Activated naive CD4-positive, alpha-beta T cell treated with anti-CD3 and anti-CD28 coated beads for 36 hours (primary cell): ENCODE data around the gene KRT82. TPM values are rescaled to one million over a fixed set of nuclear protein-coding genes. Genes with fewer than 3 reads are reported as not detected.

ENCODE experiments used
- CTCF ChIA-PET: fragments of 350-600 bp; sonication (Branson Sonifier 250); formaldehyde crosslinking; loops from one replicate; lab custom pipeline; 2021; ENCODE audit warnings: antibody characterized with exemption; lab: Charles Lee
- DNase-seq: peaks from one replicate; pipeline ENCODE4 v3.0.0-alpha.2; 2020
- H3K27ac Mint-ChIP-seq: one replicate; pipeline ENCODE4 v1.8.0; 2021; ENCODE audit warnings: mild to moderate bottlenecking, mixed read lengths
- H3K27me3 Mint-ChIP-seq: one replicate; pipeline ENCODE4 v1.8.0; 2021; ENCODE audit warnings: low read depth, mixed read lengths
- H3K36me3 Mint-ChIP-seq: one replicate; pipeline ENCODE4 v1.8.0; 2021; ENCODE audit warnings: low read depth, mixed read lengths
- H3K4me1 Mint-ChIP-seq: one replicate; pipeline ENCODE4 v1.8.0; 2021; ENCODE audit warnings: low read depth, mixed read lengths
- H3K4me3 Mint-ChIP-seq: one replicate; pipeline ENCODE4 v1.8.0; 2021; ENCODE audit warnings: mild to moderate bottlenecking, moderate library complexity, mixed read lengths
- H3K9me3 Mint-ChIP-seq: one replicate; pipeline ENCODE4 v1.8.0; 2021; ENCODE audit warnings: mixed read lengths
- intact Hi-C: fragments of 100-400 bp; cut with micrococcal nuclease; formaldehyde crosslinking; loops from one replicate; pipeline ENCODE4 v1.15.1; 2023
- total RNA-seq, 2 experiments: library from RNA; stranded (reverse); gene quantifications; one replicate each; pipeline ENCODE4 v1.2.3, GENCODE V29; 2021

KRT82 gene
- total RNA-seq, 2 experiments from 2014 or later, result not detected

DNA sequence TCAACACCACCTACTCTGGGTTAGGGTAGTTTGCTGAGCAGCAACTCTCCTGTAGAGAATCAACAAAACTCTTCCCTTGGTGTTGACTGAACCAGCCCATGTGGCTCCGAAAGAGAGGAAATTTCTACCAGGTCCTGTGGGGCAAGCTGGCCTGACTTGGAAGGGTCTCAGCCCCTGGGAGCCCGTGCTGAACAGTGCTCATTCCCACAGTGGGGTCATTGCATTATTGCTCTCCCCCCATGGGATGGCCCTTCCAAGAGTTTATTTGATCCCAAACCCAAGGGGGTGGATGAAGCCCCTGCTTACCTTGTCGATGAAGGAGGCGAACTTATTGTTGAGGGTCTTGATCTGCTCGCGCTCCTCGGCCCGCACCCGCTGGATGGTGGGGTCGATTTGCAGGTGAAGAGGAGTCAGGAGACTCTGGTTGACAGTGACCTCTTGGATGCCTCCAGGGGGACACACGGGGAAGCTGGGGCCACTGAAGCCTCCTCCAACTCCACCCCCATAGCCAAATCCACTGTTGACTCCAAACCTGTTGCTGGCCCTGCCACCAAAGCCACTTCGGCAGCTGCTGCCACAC is 27.5 kb upstream of the KRT82 start:
- Mint-ChIP-seq H3K4me1 (no peaks in the 10 kb centered on the region), H3K9me3 (no peaks in the 10 kb centered on the region), H3K27ac (no peak overlapping the region), H3K4me3 (no peak overlapping the region), H3K36me3 (no peaks in the 10 kb centered on the region), H3K27me3 (peaks cover 9% of the 10 kb centered on the region)
- CTCF ChIA-PET, result no interaction called here
- intact Hi-C loops, result no loop called here
- DNase-seq, result no peak

DNA sequence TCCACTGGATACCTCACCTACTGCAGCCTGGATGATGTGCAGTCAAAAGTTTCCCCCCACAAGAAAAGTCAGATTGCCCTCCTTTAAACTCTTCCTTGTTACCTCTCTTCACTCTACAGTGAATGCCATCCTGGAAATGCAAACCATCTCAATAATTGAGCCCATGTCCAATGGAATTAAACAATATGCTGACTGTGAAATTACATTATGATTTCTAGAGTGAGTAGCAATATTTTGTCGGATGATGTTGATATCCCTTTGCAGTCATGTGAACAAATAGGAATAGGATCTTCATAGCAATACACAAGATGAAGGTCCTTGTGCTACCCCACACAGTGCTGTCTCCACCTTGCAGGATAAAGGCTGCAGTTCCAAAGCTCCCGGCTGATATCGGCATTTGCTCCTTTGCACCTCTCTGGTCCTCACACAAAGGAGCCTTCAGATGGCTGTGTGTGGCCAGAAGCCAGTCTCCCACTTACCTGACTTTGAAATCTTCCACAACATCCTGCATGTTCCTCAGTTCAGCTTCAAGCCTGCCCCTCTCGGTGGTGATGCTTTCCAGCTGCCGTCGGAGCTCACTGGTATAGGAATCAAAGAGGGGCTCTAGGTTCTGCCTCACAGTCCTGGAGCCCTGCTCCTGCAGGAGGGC is 26.5 kb upstream of the KRT82 start:
- intact Hi-C loops, result no loop called here
- H3K36me3 Mint-ChIP-seq, result no peaks in the 10 kb centered on the region
- CTCF ChIA-PET, result no interaction called here
- no peak overlapping the region for H3K27ac Mint-ChIP-seq
- DNase-seq, result no peak
- no peaks in the 10 kb centered on the region for H3K4me1 Mint-ChIP-seq
- peaks cover 11% of the 10 kb centered on the region for H3K27me3 Mint-ChIP-seq
- no peak overlapping the region for H3K4me3 Mint-ChIP-seq
- no peaks in the 10 kb centered on the region for H3K9me3 Mint-ChIP-seq

DNA sequence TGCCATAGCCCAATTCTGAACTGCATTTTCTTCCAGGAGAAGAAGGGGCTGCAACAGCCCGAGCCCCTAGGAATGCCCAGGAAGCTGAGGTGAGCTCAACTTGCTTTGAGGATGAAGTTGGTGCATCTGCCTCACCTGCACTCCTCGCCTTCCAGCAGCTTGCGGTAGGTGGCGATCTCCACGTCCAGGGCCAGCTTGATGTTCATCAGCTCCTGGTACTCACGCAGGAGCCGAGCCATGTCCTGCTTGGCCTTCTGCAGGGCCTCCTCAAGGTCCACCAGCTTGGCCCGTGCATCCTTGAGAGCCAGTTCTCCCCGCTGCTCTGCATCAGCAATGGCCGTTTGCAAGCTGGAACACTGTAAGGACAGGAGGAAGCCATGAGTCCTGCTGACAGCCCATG is 22.0 kb upstream of the KRT82 start:
- Mint-ChIP-seq H3K4me3 (no peak overlapping the region), H3K27ac (no peak overlapping the region), H3K27me3 (peaks cover 10% of the 10 kb centered on the region), H3K36me3 (no peaks in the 10 kb centered on the region), H3K4me1 (no peaks in the 10 kb centered on the region), H3K9me3 (no peaks in the 10 kb centered on the region)
- intact Hi-C loops, result no loop called here
- no peak for DNase-seq
- CTCF ChIA-PET, result interaction anchor here (0.9 to 1.0 kb wide), 2 partner anchors 19 to 54 kb away, joined by 3 read pairs; no protein-coding TSS in a partner anchor

DNA sequence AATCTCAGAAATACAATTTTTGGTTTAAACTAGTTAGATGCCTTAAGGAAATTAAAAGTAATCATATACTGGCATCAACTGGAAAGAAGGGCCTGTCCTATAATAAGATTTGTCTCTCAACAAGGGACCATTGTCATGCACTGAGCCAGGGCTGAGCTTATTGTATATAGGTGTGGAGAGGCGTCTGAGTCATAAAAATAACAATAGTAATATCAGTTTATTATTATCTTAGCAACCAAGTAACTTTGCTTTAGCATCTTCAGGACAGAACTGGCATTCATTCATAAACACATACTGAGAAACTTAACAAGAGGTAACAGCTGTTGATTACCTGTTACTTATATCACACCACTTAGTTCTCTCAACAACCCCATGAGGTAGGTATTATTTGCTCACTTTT is 20.9 kb upstream of the KRT82 start:
- no peak for DNase-seq
- Mint-ChIP-seq H3K9me3 (no peaks in the 10 kb centered on the region), H3K27me3 (peaks cover 10% of the 10 kb centered on the region), H3K4me1 (no peaks in the 10 kb centered on the region), H3K4me3 (no peak overlapping the region), H3K27ac (no peak overlapping the region), H3K36me3 (no peaks in the 10 kb centered on the region)
- CTCF ChIA-PET, result interaction anchor here (0.6 to 1.0 kb wide), 2 partner anchors 53 to 441 kb away, joined by 3 read pairs; no protein-coding TSS in a partner anchor
- intact Hi-C loops, result no loop called here

DNA sequence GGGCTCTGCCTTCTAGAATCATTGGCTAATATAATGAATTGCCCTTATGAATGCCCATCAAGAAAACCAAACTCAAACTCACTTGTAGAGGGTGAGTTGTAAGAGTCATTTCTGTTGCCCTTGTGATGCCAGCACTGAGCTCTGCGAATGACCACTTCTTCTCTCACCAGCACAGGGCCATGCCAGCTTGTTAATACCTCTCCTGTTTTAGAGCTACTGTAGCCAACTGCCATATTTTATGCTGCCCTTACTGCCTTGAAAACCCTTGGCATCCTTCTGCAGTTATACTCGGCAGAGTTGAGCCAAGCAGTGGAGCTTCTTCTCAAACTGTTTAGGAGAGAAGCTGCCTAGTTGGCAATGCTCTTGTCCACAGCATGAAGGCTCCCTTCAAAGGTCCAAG is 19.9 kb upstream of the KRT82 start:
- Mint-ChIP-seq H3K9me3 (no peaks in the 10 kb centered on the region), H3K4me1 (no peaks in the 10 kb centered on the region), H3K27me3 (peaks cover 6% of the 10 kb centered on the region)

DNA sequence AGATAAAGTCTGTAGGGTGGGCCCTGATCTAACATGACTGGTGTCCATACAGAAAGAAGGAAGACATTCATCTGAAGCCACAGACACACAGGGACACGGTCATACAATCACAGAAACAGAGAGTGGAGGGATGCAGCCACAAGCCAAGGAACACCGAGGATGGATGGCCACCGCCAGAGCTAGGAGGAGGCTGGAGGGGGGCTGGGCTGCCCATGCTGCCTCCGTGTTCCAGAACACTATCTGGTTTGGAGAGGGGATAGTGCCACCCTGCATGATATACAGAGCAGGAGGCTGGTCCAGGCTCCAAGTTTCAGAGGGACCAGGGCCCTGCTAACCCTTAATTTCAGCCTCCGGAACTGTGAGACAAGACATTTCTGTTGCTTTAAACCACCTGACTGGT is 19.3 kb upstream of the KRT82 start:
- no peak overlapping the region for H3K27ac Mint-ChIP-seq
- CTCF ChIA-PET, result interaction anchor here (0.8 kb wide), 1 partner anchor 49 kb away, joined by 3 read pairs; the partner anchor contains the start of gene KRT6C
- intact Hi-C loops, result no loop called here
- H3K9me3 Mint-ChIP-seq, result no peaks in the 10 kb centered on the region
- no peak overlapping the region for H3K4me3 Mint-ChIP-seq
- no peaks in the 10 kb centered on the region for H3K36me3 Mint-ChIP-seq
- no peak for DNase-seq
- no peaks in the 10 kb centered on the region for H3K4me1 Mint-ChIP-seq
- H3K27me3 Mint-ChIP-seq, result peaks cover 4% of the 10 kb centered on the region

More for the DNA sequence above, 19.9 kb upstream of the KRT82 start:
- DNase-seq, result no peak
- Mint-ChIP-seq H3K4me3 (no peak overlapping the region), H3K27ac (no peak overlapping the region), H3K36me3 (no peaks in the 10 kb centered on the region)
- CTCF ChIA-PET, result interaction anchor here (0.8 kb wide), 1 partner anchor 48 kb away, joined by 3 read pairs; the partner anchor contains the start of gene KRT6C
- intact Hi-C loops, result no loop called here

DNA sequence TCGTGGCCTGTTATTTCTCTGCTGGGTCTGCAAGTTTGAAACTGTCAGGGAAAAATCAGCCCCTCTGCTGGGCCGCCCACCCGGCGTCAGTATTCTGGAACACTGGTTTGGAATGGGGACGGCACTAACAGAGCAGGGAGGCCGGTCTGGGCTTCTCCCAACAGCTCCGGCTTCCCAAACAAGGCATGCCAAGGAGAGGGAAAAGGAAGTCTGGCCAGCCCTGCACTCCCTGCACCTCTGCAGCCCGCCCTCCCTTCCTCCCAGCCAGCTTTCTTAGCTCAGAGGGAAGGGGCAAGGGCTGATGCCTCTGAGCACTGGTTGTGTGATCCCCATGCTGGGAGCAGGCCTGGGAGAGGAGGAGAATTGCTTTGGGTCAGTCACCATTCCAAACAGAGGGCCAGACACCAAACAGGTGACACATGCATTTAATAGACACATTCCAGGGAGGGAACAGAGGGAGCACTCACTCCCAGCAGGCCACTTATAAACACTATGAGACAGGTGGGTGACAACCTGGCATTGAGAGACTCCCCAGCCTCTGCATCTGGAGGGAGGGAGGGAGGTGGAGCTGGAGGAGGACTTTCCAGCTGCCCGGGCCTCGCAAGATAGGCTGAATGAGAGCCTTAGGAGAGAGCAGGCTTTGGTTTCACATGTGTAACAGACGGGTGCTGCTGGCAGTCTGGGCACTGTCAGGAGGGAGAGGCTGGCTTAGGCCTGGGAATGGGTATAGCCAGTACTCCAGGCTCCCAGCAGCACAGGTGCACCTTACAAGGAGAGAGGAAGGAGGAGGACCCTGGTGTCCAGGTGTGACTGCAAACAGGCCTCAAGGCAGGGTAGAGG is 17.7 kb upstream of the KRT82 start:
- Mint-ChIP-seq H3K4me3 (no peak overlapping the region), H3K27me3 (peaks cover 2% of the 10 kb centered on the region), H3K4me1 (no peaks in the 10 kb centered on the region), H3K36me3 (no peaks in the 10 kb centered on the region), H3K27ac (no peak overlapping the region), H3K9me3 (no peaks in the 10 kb centered on the region)
- no peak for DNase-seq
- intact Hi-C loops, result no loop called here
- CTCF ChIA-PET, result interaction anchor here (0.6 kb wide), 1 partner anchor 62 kb away, joined by 3 read pairs; no protein-coding TSS in a partner anchor

DNA sequence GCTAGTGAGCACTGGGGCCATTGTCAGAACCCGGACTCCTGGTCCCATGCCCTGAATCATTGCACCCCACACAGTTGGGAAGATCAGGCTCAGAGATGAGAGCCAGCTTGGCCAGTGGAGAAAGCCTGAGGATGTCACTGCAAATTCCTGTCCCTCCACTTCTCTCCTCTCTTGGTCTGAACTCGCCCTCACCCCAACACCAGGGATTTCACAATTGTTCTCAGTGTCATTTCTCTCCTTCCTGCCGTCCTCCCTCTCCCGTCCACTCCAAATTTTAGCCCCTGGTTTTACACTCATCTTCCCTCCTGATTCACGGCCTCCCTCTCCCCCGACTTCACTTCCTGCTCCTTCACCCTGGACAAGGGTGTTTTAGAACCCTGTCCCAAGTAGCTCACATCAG is 16.9 kb upstream of the KRT82 start:
- CTCF ChIA-PET, result interaction anchor here (0.6 to 1.0 kb wide), 2 partner anchors 61 to 462 kb away, joined by 3 read pairs; no protein-coding TSS in a partner anchor
- H3K4me3 Mint-ChIP-seq, result no peak overlapping the region
- no peak overlapping the region for H3K27ac Mint-ChIP-seq
- no peaks in the 10 kb centered on the region for H3K36me3 Mint-ChIP-seq
- no peaks in the 10 kb centered on the region for H3K4me1 Mint-ChIP-seq
- intact Hi-C loops, result no loop called here
- DNase-seq, result no peak
- H3K9me3 Mint-ChIP-seq, result no peaks in the 10 kb centered on the region
- no peaks in the 10 kb centered on the region for H3K27me3 Mint-ChIP-seq

DNA sequence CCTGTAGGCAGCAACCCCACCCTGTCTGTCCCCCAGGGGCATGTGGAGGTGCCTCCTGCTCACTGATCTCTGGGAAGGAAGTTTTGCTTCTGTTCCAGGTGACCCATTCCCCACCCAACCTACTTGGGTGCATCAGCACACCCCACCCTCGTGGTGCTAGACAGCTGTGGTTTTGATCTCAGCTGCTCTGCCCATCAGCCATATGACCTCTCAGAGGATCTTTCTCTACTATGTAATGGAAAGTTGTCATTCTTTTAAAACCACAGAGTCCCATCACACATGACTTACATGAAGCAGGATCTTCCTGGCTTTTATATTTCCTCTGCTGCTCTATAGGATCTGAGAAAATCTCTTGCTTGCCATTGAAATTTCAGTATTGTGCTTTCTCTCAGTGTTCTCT is 13.5 kb upstream of the KRT82 start:
- Mint-ChIP-seq H3K27ac (no peak overlapping the region), H3K4me1 (no peaks in the 10 kb centered on the region), H3K4me3 (no peak overlapping the region), H3K9me3 (no peaks in the 10 kb centered on the region), H3K27me3 (no peaks in the 10 kb centered on the region), H3K36me3 (no peaks in the 10 kb centered on the region)
- no peak for DNase-seq
- intact Hi-C loops, result no loop called here
- CTCF ChIA-PET, result no interaction called here

DNA sequence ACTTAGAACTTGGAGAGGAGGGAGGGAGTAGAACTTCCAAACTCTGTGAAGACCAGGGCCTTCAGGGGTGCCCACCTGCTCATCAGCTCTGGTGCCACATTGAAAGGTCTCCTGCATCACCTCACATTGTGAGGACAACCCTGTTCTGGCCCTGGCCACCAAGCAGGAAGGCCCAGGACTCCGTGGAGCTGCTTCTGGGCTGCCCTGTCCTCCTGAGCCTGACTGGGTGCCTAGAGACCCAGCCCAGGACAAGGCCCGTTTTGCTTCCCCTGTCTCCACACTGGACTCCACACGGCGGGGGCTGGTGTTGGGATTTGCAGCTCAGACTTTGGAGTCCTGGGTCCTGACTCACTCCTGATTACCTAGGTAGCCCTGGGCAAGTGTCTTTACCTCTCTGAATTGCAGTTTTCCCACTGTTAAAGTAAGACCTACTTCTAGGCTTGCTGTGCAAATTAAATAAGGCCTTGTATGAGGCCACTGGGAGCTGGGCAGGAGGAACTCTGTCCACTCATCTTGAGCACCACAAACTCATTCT is 12.5 kb upstream of the KRT82 start:
- Mint-ChIP-seq H3K27ac (no peak overlapping the region), H3K9me3 (no peaks in the 10 kb centered on the region), H3K27me3 (no peaks in the 10 kb centered on the region), H3K36me3 (no peaks in the 10 kb centered on the region), H3K4me1 (no peaks in the 10 kb centered on the region), H3K4me3 (no peak overlapping the region)
- intact Hi-C loops, result no loop called here
- CTCF ChIA-PET, result interaction anchor here (0.7 kb wide), 1 partner anchor 471 kb away, joined by 3 read pairs; no protein-coding TSS in a partner anchor
- no peak for DNase-seq

DNA sequence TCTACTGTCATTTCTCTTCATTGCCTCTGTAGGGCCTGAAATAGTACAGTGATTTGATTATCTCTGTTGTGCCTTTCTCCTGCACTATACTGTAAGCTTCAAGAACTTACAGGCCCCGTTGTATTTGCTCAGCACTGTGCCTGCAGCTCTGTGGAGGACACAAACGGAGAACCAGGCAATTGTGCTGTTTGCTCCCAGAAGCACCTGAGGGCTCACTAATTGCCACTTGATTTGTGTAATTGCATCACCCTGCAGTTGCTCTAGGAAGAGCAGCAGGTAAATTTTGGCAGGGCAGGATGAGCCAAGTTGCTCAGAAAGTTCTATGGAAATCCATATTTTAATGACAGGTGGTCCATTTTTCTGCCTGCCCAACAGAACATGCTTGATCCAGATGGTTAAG is 11.6 kb upstream of the KRT82 start:
- H3K36me3 Mint-ChIP-seq, result no peaks in the 10 kb centered on the region
- no peak overlapping the region for H3K4me3 Mint-ChIP-seq
- no peaks in the 10 kb centered on the region for H3K4me1 Mint-ChIP-seq
- H3K9me3 Mint-ChIP-seq, result no peaks in the 10 kb centered on the region
- CTCF ChIA-PET, result no interaction called here
- no peak overlapping the region for H3K27ac Mint-ChIP-seq
- DNase-seq, result no peak
- intact Hi-C loops, result no loop called here
- H3K27me3 Mint-ChIP-seq, result no peaks in the 10 kb centered on the region

DNA sequence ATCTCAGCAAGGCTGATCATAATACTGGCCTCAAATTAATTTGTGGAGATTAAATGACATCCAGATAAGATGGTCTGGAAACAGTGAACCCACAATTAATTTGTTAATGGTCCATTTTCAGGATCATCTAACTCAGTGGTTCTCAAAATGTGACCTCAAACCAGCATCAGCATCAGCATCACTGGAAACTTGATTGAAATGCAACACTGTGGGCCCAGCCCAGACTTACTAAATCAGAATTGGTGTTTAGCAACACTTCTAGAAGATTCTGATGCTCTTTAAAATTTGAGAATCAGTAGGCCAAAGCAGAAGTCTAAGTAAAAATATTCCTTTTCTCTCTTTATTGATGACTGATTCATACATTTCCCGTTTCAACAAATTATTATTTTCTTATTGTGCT is 10.7 kb upstream of the KRT82 start:
- no peak overlapping the region for H3K27ac Mint-ChIP-seq
- H3K4me3 Mint-ChIP-seq, result no peak overlapping the region
- H3K9me3 Mint-ChIP-seq, result no peaks in the 10 kb centered on the region
- intact Hi-C loops, result no loop called here
- H3K36me3 Mint-ChIP-seq, result no peaks in the 10 kb centered on the region
- H3K4me1 Mint-ChIP-seq, result no peaks in the 10 kb centered on the region
- no peak for DNase-seq
- CTCF ChIA-PET, result no interaction called here
- no peaks in the 10 kb centered on the region for H3K27me3 Mint-ChIP-seq
